SKM-1 (cell line): ENCODE measurements around the gene UBE2QL1.

Experiments
- DNase-seq: peaks from one replicate; lab custom pipeline; 2025; ENCODE audit not compliant: unreplicated experiment; lab: John Stamatoyannopoulos, UW

The UBE2QL1 gene

GRCh38 chr5:6427694-6428093 is 21.0 kb upstream of the UBE2QL1 start:
- no peak for DNase-seq

GRCh38 chr5:6430418-6431028 is 18.1 kb upstream of the UBE2QL1 start:
- DNase-seq: no peak

- no peak for DNase-seq
Observed at GRCh38 chr5:6431214-6432195, 17.2 kb upstream of the UBE2QL1 start.

- DNase-seq: no peak
Observed at GRCh38 chr5:6432206-6432605, 16.5 kb upstream of the UBE2QL1 start.

DNA sequence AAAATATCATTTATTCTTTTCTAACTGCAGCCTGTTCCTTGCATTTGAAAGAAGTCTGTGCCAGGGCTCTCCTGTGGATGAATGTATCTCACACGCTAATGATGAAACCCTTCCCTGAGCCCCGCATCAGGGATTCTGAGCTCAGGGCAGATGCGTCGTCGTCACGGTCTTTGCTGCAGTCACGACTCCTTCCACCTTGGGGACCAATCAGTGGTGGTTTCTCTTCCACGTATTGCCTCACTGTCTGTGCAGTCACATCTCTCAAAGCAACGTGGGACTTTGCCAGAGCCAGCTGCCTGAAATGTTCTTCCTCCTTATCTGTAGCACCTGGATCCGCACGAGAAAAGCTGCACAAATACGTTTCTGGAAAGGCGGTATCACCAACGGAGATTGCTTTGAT is 13.9 kb upstream of the UBE2QL1 start:
- no peak for DNase-seq

DNA sequence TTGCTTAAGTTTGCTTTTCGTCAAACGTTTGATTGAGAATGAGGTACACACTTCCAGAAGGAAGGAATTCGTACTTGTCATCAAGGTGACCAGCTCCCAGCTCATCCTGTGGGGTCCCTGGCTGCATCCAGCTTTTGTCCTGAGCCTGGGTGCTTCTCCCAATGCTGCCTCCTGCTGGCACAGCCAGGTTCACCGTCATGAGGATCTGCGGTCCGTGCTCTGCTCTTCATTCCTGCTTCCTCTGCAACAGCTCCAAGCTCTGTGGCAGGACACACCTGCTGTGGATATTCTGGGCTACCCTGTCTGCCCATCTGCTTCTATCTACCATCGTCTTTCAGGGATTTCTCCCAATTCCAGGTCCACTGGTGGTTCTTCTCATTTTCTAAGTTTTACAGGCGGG is 13.3 kb upstream of the UBE2QL1 start:
- DNase-seq: no peak

DNA sequence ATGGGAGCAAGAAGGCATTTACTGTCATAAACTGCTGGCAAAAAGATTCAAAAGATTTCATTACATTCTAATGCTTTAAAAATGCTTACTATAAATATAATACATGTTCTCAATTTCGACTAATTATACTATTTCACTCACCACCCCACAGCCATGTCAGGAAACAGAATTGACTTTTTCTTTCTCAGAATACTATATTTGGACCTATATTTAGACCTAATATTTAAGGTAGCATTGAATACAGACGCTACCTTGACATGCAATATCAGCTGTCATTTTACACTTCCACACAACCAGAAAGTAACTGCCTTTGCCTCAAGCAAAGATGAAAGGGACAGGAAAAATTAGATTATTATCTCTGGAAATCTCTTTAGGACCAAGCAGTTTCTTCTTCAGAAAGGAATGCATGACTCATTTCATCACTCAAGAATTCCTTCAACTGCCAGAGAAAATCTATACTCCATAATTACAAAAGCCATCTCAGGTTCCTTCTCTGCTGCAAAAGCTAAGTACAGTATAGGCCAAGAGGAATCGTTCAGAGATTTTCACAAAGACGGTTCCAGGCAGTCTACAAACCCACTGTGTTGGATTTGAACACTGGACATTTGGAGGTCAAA is 11.8 kb upstream of the UBE2QL1 start:
- DNase-seq: no peak

DNA sequence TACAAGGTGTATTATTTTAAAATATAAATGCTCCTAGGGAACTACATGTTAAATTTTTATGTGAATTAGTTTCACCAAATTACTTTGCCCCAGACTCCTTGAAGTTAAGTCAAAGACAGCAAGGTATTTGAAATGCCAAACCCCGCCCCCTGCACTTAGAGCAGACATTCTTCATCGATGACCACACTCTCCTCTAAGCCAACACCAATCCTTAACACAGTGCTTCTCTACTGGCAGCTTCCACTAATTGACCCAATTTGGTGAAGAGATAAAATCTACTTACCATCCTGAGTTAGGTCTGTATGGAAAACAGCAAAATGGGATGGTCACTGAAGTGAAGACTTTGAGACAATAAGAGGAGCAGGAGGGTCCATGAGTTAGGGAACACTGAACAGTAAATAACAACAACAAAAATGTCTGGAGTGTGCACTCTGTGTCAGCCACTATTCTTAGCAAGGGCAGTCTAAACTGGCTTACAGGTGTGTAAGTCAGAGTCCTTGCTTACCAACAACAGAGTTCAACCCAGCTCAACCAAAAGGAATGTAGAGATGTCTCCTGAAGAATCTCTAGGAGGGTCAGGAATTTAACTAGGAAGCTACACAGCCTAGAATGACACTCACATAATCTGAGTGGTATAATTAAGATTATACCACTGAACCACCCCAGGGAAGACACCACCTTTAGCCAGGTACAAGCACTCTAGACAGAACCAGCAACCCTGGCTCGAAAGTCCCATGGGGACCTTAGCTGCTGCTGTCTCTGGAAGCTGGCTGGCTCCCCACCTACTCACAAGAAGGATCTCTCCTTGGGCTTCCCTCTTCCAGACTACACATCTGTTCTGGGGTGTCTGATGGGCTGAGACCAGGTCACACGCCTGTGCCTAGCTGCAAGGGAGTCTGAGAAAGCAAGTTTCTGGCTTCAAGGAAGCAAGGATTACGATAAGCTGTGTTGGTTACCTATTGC is 8.8 kb upstream of the UBE2QL1 start:
- no peak for DNase-seq

DNA sequence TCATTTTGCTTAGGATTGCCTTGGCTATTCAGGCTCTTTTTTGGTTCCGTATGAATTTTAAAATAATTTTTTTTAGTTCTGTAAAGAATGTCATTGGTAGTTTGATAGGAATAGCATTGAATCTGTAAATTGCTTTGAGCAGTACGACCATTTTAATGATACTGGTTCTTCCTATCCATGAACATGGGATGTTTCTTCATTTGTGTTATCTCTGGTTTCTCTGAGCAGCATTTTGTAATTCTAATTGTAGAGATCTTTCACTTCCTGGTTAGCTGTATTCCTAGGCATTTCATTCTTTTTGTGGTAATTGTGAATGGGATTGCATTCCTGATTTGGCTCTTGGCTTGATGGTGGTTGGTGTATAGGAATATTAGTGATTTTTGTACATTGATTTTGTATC is 6.3 kb upstream of the UBE2QL1 start:
- DNase-seq: no peak

GRCh38 chr5:6443326-6443725 is 5.3 kb upstream of the UBE2QL1 start:
- no peak for DNase-seq

- DNase-seq: no peak
Observed at GRCh38 chr5:6446042-6446441, 2.6 kb upstream of the UBE2QL1 start.

- DNase-seq: no peak
Observed at GRCh38 chr5:6446626-6447309, 1.9 kb upstream of the UBE2QL1 start.

- no peak for DNase-seq
Observed at GRCh38 chr5:6447384-6448140, 1.1 kb upstream of the UBE2QL1 start.

- DNase-seq: no peak
Observed at GRCh38 chr5:6448141-6448491, 543 bp upstream of the UBE2QL1 start.

DNA sequence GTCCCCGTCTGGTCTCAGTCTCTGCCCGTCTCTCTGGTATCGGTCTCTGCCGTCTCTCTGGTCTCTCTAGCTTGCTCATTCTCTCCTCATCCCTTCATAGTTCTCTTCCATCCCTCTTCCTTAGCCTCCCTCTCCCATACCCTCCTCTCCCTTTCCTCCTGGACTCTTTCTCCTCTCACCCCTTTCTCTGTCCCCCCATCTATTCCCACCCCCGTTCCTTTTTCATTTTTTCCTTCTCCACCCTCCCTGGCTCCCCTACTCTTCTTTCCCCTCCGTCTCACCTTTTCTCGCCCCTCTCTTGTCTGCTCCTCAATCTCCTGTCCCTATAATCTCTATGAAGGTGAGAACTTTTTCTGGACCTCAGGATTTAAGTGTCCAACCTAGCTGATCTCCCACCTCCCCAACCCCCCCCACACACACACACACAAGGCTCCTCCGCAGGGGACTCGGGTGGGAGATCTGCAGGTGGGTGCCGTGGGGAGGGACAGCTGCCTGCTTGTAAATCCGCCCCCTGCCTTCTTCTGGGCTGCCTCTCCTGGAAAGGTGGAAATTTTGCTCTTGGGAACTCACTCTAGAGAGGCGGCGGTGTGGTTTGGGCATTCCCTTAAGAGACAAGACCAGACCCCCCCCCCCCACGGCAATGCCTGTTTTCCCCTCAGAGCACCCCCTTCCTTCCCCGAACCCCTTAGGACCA is 953 bp downstream of the UBE2QL1 start:
- no peak for DNase-seq

GRCh38 chr5:6450319-6450833 is 1.7 kb downstream of the UBE2QL1 start:
- DNase-seq: no peak

- DNase-seq: no peak
Observed at GRCh38 chr5:6452622-6453504, 4.2 kb downstream of the UBE2QL1 start.
